ENCODE results near the gene GALNT17.

GRCh38 chr7:71266912-71267311, 135.0 kb downstream of the GALNT17 start:
- no peak for TF ChIP-seq CTCF (IDR thresholded peaks at IDR 0.05)
- TF ChIP-seq POLR2A (IDR thresholded peaks at IDR 0.05), result no peak
